ENCODE measurements around the gene NOX3.

NOX3 gene

DNA sequence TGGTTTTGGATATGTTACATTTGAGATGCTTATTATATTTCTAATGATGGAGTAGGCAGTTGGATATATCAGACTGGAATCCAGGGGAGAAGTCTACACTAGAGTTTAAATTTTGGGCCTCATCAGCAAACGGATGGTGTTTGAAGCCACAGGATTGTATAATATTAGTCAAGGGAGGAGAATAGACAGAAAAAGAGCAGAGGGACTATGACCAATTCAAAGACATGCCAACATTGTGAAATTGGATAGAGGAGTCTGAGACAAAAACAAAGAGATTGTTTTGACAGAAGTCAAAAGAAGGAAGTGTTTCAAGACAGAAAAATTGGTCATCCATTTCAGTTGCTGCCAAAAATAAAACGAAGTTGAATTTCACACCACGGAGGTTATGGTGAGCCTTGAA, 66.5 kb downstream of the NOX3 start:
- Histone ChIP-seq H3K27ac (ENCODE audit: low read depth, low read length) (no peak overlapping the region), H3K9ac (ENCODE audit: low read length) (no peak overlapping the region), H2AFZ (ENCODE audit: insufficient read depth, low read length, poor library complexity) (no peak overlapping the region), H2BK12ac (ENCODE audit: low read length) (no peak overlapping the region), H3K79me1 (ENCODE audit: low read length) (no peaks in the 10 kb centered on the region), H4K12ac (ENCODE audit: low read depth, low read length) (no peak overlapping the region), H2BK120ac (ENCODE audit: insufficient read depth, low read length, poor library complexity) (no peak overlapping the region), H3K79me2 (ENCODE audit: control insufficient read depth, insufficient read depth, low read length, poor library complexity) (no peaks in the 10 kb centered on the region), H3K36me3 (ENCODE audit: control insufficient read depth in 1 of 2, insufficient read depth in 2 of 2, low read length in 2 of 2) (no peaks in the 10 kb centered on the region), H3K4me3 (ENCODE audit: low read depth, low read length) (no peak overlapping the region), H3K23ac (ENCODE audit: low read length) (no peak overlapping the region), H3K9me3 (ENCODE audit: insufficient read depth, low read depth, low read length) (no peaks in the 10 kb centered on the region), H3K4ac (ENCODE audit: low read depth, low read length) (no peak overlapping the region), H2BK5ac (ENCODE audit: low read depth, low read length, poor library complexity) (no peak overlapping the region), H2AK5ac (ENCODE audit: low read length) (no peak overlapping the region), H3K14ac (ENCODE audit: low read length) (no peak overlapping the region), H4K91ac (ENCODE audit: low read depth, low read length) (no peak overlapping the region), H3K18ac (ENCODE audit: low read length) (no peak overlapping the region), H3K4me1 (ENCODE audit: control insufficient read depth in 1 of 2, insufficient read depth in 2 of 2, low read length in 2 of 2) (no peaks in the 10 kb centered on the region), H3K4me2 (ENCODE audit: low read length) (no peak overlapping the region), H3K27me3 (ENCODE audit: insufficient read depth, low read length) (no peaks in the 10 kb centered on the region), H4K8ac (ENCODE audit: low read depth, low read length) (no peak overlapping the region)
- DNase-seq = no peak
- no CpG with 5 or more reads among the region's 3 CpGs for WGBS (ENCODE audit: extremely low coverage, insufficient coverage, insufficient read length)

DNA sequence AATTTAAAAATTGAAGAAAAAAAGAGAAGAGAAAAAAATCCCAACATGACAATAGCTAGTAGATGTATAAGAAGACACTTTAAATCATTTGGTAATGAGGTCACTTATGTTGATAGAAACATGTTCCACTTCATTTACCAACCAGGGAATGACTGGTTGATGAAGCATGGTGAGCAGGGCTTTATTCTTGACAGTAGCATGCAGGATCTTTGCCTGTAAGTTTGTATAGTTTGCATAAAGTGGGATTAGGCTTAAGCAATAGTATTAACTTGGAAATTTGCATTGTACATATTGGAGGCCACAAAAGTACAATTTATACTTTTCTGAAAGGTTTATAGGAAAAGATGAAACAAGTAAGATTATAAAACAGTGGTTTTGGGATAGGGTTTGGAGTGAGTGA, 67.0 kb downstream of the NOX3 start:
- no peak overlapping the region for H3K14ac ChIP-seq (ENCODE audit: low read length)
- H3K23ac ChIP-seq (ENCODE audit: low read length) = no peak overlapping the region

DNA sequence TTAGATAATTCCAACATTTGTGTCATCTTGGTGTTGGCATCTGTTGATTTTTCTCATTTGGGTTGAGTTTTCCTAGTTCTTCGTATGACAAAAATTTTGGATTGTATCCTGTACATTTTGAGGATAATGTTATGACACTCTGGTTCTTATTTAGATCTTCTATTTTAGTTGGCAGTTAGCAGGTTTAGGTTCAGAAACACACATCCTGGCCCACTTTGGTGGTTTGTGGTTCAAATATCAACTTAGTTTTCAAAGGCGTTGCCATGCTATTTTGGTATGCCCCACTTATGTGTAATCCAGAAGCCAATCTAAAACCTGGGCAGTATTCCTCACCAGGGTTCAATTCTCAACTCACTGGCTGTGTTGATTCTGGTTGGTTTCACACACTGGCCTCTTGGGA, 68.2 kb downstream of the NOX3 start:
- Histone ChIP-seq H3K27ac (ENCODE audit: low read depth, low read length) (no peak overlapping the region), H2BK12ac (ENCODE audit: low read length) (no peak overlapping the region), H3K79me2 (ENCODE audit: control insufficient read depth, insufficient read depth, low read length, poor library complexity) (no peaks in the 10 kb centered on the region), H3K14ac (ENCODE audit: low read length) (no peak overlapping the region), H4K12ac (ENCODE audit: low read depth, low read length) (no peak overlapping the region), H2AK5ac (ENCODE audit: low read length) (no peak overlapping the region), H2AFZ (ENCODE audit: insufficient read depth, low read length, poor library complexity) (no peak overlapping the region), H3K79me1 (ENCODE audit: low read length) (no peaks in the 10 kb centered on the region), H3K36me3 (ENCODE audit: control insufficient read depth in 1 of 2, insufficient read depth in 2 of 2, low read length in 2 of 2) (no peaks in the 10 kb centered on the region), H3K4me3 (ENCODE audit: low read depth, low read length) (no peak overlapping the region), H3K4me2 (ENCODE audit: low read length) (no peak overlapping the region), H3K23ac (ENCODE audit: low read length) (no peak overlapping the region), H3K18ac (ENCODE audit: low read length) (no peak overlapping the region), H3K4me1 (ENCODE audit: control insufficient read depth in 1 of 2, insufficient read depth in 2 of 2, low read length in 2 of 2) (no peaks in the 10 kb centered on the region), H3K27me3 (ENCODE audit: insufficient read depth, low read length) (no peaks in the 10 kb centered on the region), H2BK5ac (ENCODE audit: low read depth, low read length, poor library complexity) (no peak overlapping the region), H4K8ac (ENCODE audit: low read depth, low read length) (no peak overlapping the region), H2BK120ac (ENCODE audit: insufficient read depth, low read length, poor library complexity) (no peak overlapping the region), H3K9me3 (ENCODE audit: insufficient read depth, low read depth, low read length) (no peaks in the 10 kb centered on the region), H3K9ac (ENCODE audit: low read length) (no peak overlapping the region), H4K91ac (ENCODE audit: low read depth, low read length) (no peak overlapping the region), H3K4ac (ENCODE audit: low read depth, low read length) (no peak overlapping the region)
- WGBS (ENCODE audit: extremely low coverage, insufficient coverage, insufficient read length) = no CpG with 5 or more reads among the region's 2 CpGs
- DNase-seq = no peak

More for the DNA sequence above, 67.0 kb downstream of the NOX3 start:
- no peak overlapping the region for H2AK5ac ChIP-seq (ENCODE audit: low read length)
- H3K9me3 ChIP-seq (ENCODE audit: insufficient read depth, low read depth, low read length) = no peaks in the 10 kb centered on the region
- DNase-seq = no peak
- H2BK120ac ChIP-seq (ENCODE audit: insufficient read depth, low read length, poor library complexity) = no peak overlapping the region
- no peaks in the 10 kb centered on the region for H3K4me1 ChIP-seq (ENCODE audit: control insufficient read depth in 1 of 2, insufficient read depth in 2 of 2, low read length in 2 of 2)
- no peaks in the 10 kb centered on the region for H3K79me2 ChIP-seq (ENCODE audit: control insufficient read depth, insufficient read depth, low read length, poor library complexity)
- H3K9ac ChIP-seq (ENCODE audit: low read length) = no peak overlapping the region
- no peak overlapping the region for H3K4me3 ChIP-seq (ENCODE audit: low read depth, low read length)
- no peak overlapping the region for H2AFZ ChIP-seq (ENCODE audit: insufficient read depth, low read length, poor library complexity)
- no peaks in the 10 kb centered on the region for H3K36me3 ChIP-seq (ENCODE audit: control insufficient read depth in 1 of 2, insufficient read depth in 2 of 2, low read length in 2 of 2)
- H2BK12ac ChIP-seq (ENCODE audit: low read length) = no peak overlapping the region
- no peaks in the 10 kb centered on the region for H3K79me1 ChIP-seq (ENCODE audit: low read length)
- H3K4me2 ChIP-seq (ENCODE audit: low read length) = no peak overlapping the region
- H3K4ac ChIP-seq (ENCODE audit: low read depth, low read length) = no peak overlapping the region
- no peak overlapping the region for H3K18ac ChIP-seq (ENCODE audit: low read length)
- H3K27me3 ChIP-seq (ENCODE audit: insufficient read depth, low read length) = no peaks in the 10 kb centered on the region
- H2BK5ac ChIP-seq (ENCODE audit: low read depth, low read length, poor library complexity) = no peak overlapping the region
- H4K12ac ChIP-seq (ENCODE audit: low read depth, low read length) = no peak overlapping the region
- H4K8ac ChIP-seq (ENCODE audit: low read depth, low read length) = no peak overlapping the region
- no peak overlapping the region for H4K91ac ChIP-seq (ENCODE audit: low read depth, low read length)
- H3K27ac ChIP-seq (ENCODE audit: low read depth, low read length) = no peak overlapping the region

DNA sequence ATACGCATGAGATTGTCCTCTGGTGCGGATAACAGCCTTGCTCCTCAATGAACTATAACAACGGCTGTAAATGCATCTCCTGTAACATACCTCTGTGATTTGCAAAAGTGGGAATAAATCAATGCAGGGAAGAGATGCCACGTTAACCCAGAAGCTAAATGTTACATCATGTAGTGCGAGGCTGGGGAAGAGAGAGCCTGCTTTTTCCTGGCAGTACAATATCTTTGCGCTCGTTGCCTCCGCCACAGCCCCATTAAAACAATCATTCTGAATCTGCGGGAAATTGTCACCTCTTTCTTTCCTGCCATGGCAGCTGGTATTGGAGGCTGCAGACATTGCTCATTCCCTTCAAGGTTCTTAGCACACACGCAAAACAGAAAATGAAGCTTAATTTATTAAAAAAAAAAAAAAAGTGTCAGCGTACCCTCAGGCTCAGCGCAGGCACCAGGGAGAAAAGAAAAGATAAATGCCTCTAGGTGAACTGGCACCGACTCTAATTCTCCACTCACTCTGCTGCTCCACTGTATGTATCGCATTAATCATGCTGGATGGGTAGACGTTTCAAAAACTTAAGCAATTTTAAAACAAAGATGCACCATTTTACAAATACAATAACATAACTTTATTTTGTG, 71.2 kb downstream of the NOX3 start:
- H3K27ac ChIP-seq (ENCODE audit: low read depth, low read length) = no peak overlapping the region
- H3K36me3 ChIP-seq (ENCODE audit: control insufficient read depth in 1 of 2, insufficient read depth in 2 of 2, low read length in 2 of 2) = no peaks in the 10 kb centered on the region
- DNase-seq = no peak
- H2BK5ac ChIP-seq (ENCODE audit: low read depth, low read length, poor library complexity) = no peak overlapping the region
- H3K4me2 ChIP-seq (ENCODE audit: low read length) = no peak overlapping the region
- H3K27me3 ChIP-seq (ENCODE audit: insufficient read depth, low read length) = no peaks in the 10 kb centered on the region
- no peaks in the 10 kb centered on the region for H3K9me3 ChIP-seq (ENCODE audit: insufficient read depth, low read depth, low read length)
- H3K18ac ChIP-seq (ENCODE audit: low read length) = no peak overlapping the region
- H2AK5ac ChIP-seq (ENCODE audit: low read length) = no peak overlapping the region
- H4K8ac ChIP-seq (ENCODE audit: low read depth, low read length) = no peak overlapping the region
- no peaks in the 10 kb centered on the region for H3K79me2 ChIP-seq (ENCODE audit: control insufficient read depth, insufficient read depth, low read length, poor library complexity)
- H3K4me1 ChIP-seq (ENCODE audit: control insufficient read depth in 1 of 2, insufficient read depth in 2 of 2, low read length in 2 of 2) = no peaks in the 10 kb centered on the region
- no peaks in the 10 kb centered on the region for H3K79me1 ChIP-seq (ENCODE audit: low read length)
- H3K23ac ChIP-seq (ENCODE audit: low read length) = no peak overlapping the region
- H3K4ac ChIP-seq (ENCODE audit: low read depth, low read length) = no peak overlapping the region
- H3K9ac ChIP-seq (ENCODE audit: low read length) = no peak overlapping the region
- no peak overlapping the region for H2AFZ ChIP-seq (ENCODE audit: insufficient read depth, low read length, poor library complexity)
- no CpG with 5 or more reads among the region's 15 CpGs for WGBS (ENCODE audit: extremely low coverage, insufficient coverage, insufficient read length)
- no peak overlapping the region for H4K12ac ChIP-seq (ENCODE audit: low read depth, low read length)
- no peak overlapping the region for H3K4me3 ChIP-seq (ENCODE audit: low read depth, low read length)
- H3K14ac ChIP-seq (ENCODE audit: low read length) = no peak overlapping the region
- no peak overlapping the region for H4K91ac ChIP-seq (ENCODE audit: low read depth, low read length)
- no peak overlapping the region for H2BK120ac ChIP-seq (ENCODE audit: insufficient read depth, low read length, poor library complexity)
- no peak overlapping the region for H2BK12ac ChIP-seq (ENCODE audit: low read length)

Measured in trophoblast cell (in vitro differentiated cells and primary cell).